ENCODE measurements around the gene VWCE. TPM values are rescaled to one million over a fixed set of nuclear protein-coding genes. Genes with fewer than 3 reads are reported as not detected.
"Not testable (repeated sequence)": the region's sequence is repeated elsewhere in the genome, so short reads cannot be mapped to it uniquely, and the experiment has no call there.

Gene VWCE
- total RNA-seq, 1 experiment from 2014 or later = not detected

GRCh38 chr11:61254403-61255025, 40.6 kb downstream of the VWCE start:
- peak; percentile 49 for DNase-seq (ENCODE audit: low spot score)

- not testable (repeated sequence) for DNase-seq (ENCODE audit: low spot score)
Observed at GRCh38 chr11:61252332-61252731, 42.8 kb downstream of the VWCE start.

- DNase-seq (ENCODE audit: low spot score) = not testable (repeated sequence)
Observed at GRCh38 chr11:61250796-61251765, 44.0 kb downstream of the VWCE start.

- DNase-seq (ENCODE audit: low spot score) = not testable (repeated sequence)
Observed at GRCh38 chr11:61249201-61249600, 45.9 kb downstream of the VWCE start.

- not testable (repeated sequence) for DNase-seq (ENCODE audit: low spot score)
Observed at GRCh38 chr11:61248071-61248470, 47.0 kb downstream of the VWCE start.

- not testable (repeated sequence) for DNase-seq (ENCODE audit: low spot score)
Observed at GRCh38 chr11:61245284-61245964, 49.7 kb downstream of the VWCE start.

- not testable (repeated sequence) for DNase-seq (ENCODE audit: low spot score)
Observed at GRCh38 chr11:61241526-61241925, 53.6 kb downstream of the VWCE start.

GRCh38 chr11:61240875-61241274, 54.2 kb downstream of the VWCE start, which contains the start of gene PGA5:
Gene PGA5 (plus strand): TSS chr11:61241175. CDS start chr11:61241227, 52 bp downstream.
- DNase-seq (ENCODE audit: low spot score) = not testable (repeated sequence)

GRCh38 chr11:61240288-61240687, 54.8 kb downstream of the VWCE start:
- DNase-seq (ENCODE audit: low spot score) = not testable (repeated sequence)

- DNase-seq (ENCODE audit: low spot score) = not testable (repeated sequence)
Observed at GRCh38 chr11:61237130-61237529, 58.0 kb downstream of the VWCE start.

- DNase-seq (ENCODE audit: low spot score) = not testable (repeated sequence)
Observed at GRCh38 chr11:61232548-61233145, 62.5 kb downstream of the VWCE start.

GRCh38 chr11:61231585-61231984, 63.5 kb downstream of the VWCE start:
- not testable (repeated sequence) for DNase-seq (ENCODE audit: low spot score)

- not testable (repeated sequence) for DNase-seq (ENCODE audit: low spot score)
Observed at GRCh38 chr11:61231033-61231432, 64.1 kb downstream of the VWCE start.

GRCh38 chr11:61229458-61229857, 65.7 kb downstream of the VWCE start:
- not testable (repeated sequence) for DNase-seq (ENCODE audit: low spot score)

GRCh38 chr11:61226457-61227137, 68.5 kb downstream of the VWCE start:
- not testable (repeated sequence) for DNase-seq (ENCODE audit: low spot score)

- DNase-seq (ENCODE audit: low spot score) = not testable (repeated sequence)
Observed at GRCh38 chr11:61222692-61223091, 72.4 kb downstream of the VWCE start.

- DNase-seq (ENCODE audit: low spot score) = not testable (repeated sequence)
Observed at GRCh38 chr11:61222047-61222446, 73.1 kb downstream of the VWCE start, which contains the start of gene PGA4. Gene PGA4 (plus strand): TSS chr11:61222347. CDS start chr11:61222401, 54 bp downstream.

GRCh38 chr11:61219016-61219415, 76.1 kb downstream of the VWCE start:
- DNase-seq (ENCODE audit: low spot score) = not testable (repeated sequence)

- not testable (repeated sequence) for DNase-seq (ENCODE audit: low spot score)
Observed at GRCh38 chr11:61218306-61218705, 76.8 kb downstream of the VWCE start.

GRCh38 chr11:61213711-61214324, 81.3 kb downstream of the VWCE start:
- not testable (repeated sequence) for DNase-seq (ENCODE audit: low spot score)

Data from A172 (cell line).